ENCODE measurements around the gene UBE2Z. TPM values are rescaled to one million over a fixed set of nuclear protein-coding genes. Genes with fewer than 3 reads are reported as not detected.

UBE2Z gene
- total and polyA plus RNA-seq, 5 donors from 2014 or later = 59.2 to 98.3 (median 70.5) TPM

DNA sequence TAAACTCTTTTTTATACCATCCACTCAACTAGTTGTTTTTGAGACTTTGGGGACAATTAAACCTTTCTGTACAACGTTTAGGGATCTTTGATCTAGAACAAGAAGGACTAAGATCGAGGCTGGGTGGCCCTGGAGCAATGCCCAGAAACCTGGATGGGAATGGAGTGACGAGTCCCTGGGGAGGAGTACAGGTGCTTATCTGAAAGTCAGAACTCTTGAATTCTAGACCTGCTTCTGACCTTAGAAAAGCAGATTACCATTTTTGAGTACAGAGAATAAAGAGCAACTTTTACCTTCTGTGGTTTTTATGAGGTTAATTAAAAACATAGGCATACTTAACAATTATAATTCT lies 17.8 kb downstream of the UBE2Z start:
- ATAC-seq (ENCODE audit: low read depth in 2 of 2) (no peak), DNase-seq (no peak)
- H3K4me1 ChIP-seq (ENCODE audit: control insufficient read depth, insufficient read depth, low read length, poor library complexity, severe bottlenecking) = no peaks in the 10 kb centered on the region
- H3K27ac Mint-ChIP-seq = peak overlapping the region in 1 of 3 donors; percentile 63
- peaks cover 90% of the 10 kb centered on the region for H3K36me3 ChIP-seq (ENCODE audit: control insufficient read depth, insufficient read depth, low read length)
- no peak overlapping the region for H3K4me3 ChIP-seq (ENCODE audit: low read depth, low read length)
- H3K36me3 Mint-ChIP-seq = peaks cover 38% of the 10 kb centered on the region
- no peaks in the 10 kb centered on the region for H3K9me3 ChIP-seq (ENCODE audit: control insufficient read depth in 2 of 2, low read length in 2 of 2)
- no peaks in the 10 kb centered on the region for H3K27me3 ChIP-seq (ENCODE audit: control insufficient read depth, insufficient read depth, low read length)
- H3K4me1 Mint-ChIP-seq = peaks cover 0 to 12% (median 6%) of the 10 kb centered on the region in 4 donors
- no peak overlapping the region for H3K4me3 Mint-ChIP-seq
- H3K9me3 Mint-ChIP-seq = no peaks in the 10 kb centered on the region
- H3K27ac ChIP-seq (ENCODE audit: insufficient read depth, low read length, poor library complexity, severe bottlenecking) = no peak overlapping the region
- H3K27me3 Mint-ChIP-seq = no peaks in the 10 kb centered on the region

DNA sequence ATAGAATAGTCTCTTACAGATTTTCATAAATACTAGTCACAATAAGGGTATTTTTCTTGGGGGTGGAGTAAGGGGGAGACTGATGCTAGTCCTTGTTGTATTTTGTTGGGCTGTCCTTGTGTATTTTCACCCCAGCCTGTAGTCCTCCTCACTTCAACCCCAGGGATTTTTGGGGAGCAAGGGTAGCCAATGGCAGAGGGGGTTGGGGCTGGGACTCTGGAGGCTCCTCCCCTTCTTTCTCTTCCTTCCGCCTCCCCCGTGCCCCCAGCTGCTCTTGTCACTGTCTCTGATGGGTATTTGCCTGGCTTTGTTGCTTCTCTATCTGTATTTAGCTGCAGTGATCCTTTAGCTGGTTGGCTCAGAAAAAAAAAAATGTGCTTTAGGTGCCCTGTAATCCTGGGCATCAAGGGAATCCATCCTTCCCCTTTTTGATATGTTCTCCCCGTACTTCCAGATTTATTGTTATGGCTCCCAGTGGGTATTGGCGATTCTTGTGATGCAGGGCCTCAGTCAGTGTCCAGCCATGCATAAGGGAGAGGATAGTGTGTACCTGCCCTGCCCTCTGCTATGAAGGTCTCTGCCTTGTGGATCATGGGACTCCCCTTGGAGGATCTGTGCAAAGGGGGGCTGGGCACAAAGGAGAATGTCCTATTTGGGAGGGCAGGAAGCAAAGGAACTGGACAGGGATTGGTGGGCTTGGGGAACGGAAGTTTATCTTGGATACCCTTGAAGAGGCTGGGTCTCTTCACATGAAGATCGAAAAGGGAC lies 20.0 kb downstream of the UBE2Z start:
- Histone ChIP-seq H3K27ac (ENCODE audit: insufficient read depth, low read length, poor library complexity, severe bottlenecking) (peak overlapping the region; percentile 9), H3K36me3 (ENCODE audit: control insufficient read depth, insufficient read depth, low read length) (peaks cover 90% of the 10 kb centered on the region), H3K27me3 (ENCODE audit: control insufficient read depth, insufficient read depth, low read length) (no peaks in the 10 kb centered on the region), H3K9me3 (ENCODE audit: control insufficient read depth in 2 of 2, low read length in 2 of 2) (no peaks in the 10 kb centered on the region), H3K4me1 (ENCODE audit: control insufficient read depth, insufficient read depth, low read length, poor library complexity, severe bottlenecking) (no peaks in the 10 kb centered on the region), H3K4me3 (ENCODE audit: low read depth, low read length) (no peak overlapping the region)
- no peaks in the 10 kb centered on the region for H3K9me3 Mint-ChIP-seq
- ATAC-seq (ENCODE audit: low read depth in 2 of 2) (no peak), DNase-seq (no peak)
- H3K27me3 Mint-ChIP-seq = no peaks in the 10 kb centered on the region
- H3K4me3 Mint-ChIP-seq = no peak overlapping the region
- H3K4me1 Mint-ChIP-seq = peaks cover 4 to 10% (median 6%) of the 10 kb centered on the region in 4 donors
- H3K27ac Mint-ChIP-seq = peak overlapping the region; percentile 47 to 87 (median 75)
- peaks cover 37% of the 10 kb centered on the region for H3K36me3 Mint-ChIP-seq

DNA sequence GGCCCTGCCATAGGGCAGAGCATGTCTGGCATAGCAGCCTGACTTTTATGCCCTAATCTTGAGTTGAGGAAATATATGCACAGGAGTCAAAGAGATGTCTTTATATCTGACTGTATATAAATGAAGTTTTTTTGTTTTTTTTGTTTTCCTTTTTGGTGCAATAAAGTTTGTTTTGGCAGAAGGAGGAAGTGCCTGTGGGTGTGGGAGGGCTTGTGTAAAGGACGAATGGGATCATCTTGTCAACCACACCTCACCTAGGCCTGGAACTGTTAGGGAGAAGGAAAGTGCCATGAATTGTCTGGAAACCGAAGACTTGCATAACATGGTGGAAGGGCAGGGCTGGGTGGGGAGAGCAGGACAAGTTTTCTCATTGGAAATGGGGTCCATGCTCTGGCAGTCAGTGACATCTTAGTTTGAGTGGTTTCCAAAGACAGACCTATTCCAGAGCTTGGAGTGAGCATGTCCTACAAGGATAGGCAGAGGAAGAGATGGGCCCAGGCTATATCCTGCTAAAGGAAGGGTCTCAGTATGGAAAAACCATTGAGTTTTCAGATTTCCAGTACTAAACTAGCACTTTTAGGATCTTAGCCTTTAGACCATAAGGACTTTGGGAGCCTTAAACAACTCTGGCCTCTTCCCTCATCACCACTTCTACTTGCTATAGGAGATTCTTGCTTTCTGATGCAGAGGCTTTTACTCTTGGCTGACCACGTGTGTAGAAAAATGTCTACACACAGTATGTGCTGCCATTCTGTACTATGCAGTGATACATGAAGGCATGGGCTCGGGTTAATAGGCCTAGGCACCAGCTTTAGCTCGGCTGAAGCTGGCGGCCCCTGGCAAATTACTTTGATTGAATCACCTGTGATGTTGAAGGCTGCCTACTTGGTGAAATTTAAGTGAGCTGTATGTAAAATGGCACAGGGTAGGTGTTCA lies 20.9 kb downstream of the UBE2Z start:
- no peaks in the 10 kb centered on the region for H3K9me3 ChIP-seq (ENCODE audit: control insufficient read depth in 2 of 2, low read length in 2 of 2)
- ATAC-seq (ENCODE audit: low read depth in 2 of 2) (no peak), DNase-seq (no peak)
- H3K4me1 ChIP-seq (ENCODE audit: control insufficient read depth, insufficient read depth, low read length, poor library complexity, severe bottlenecking) = no peaks in the 10 kb centered on the region
- H3K4me3 ChIP-seq (ENCODE audit: low read depth, low read length) = no peak overlapping the region
- H3K27ac ChIP-seq (ENCODE audit: insufficient read depth, low read length, poor library complexity, severe bottlenecking) = peak overlapping the region; percentile 9
- peaks cover 4 to 10% (median 6%) of the 10 kb centered on the region in 4 donors for H3K4me1 Mint-ChIP-seq
- peaks cover 90% of the 10 kb centered on the region for H3K36me3 ChIP-seq (ENCODE audit: control insufficient read depth, insufficient read depth, low read length)
- H3K4me3 Mint-ChIP-seq = no peak overlapping the region
- H3K36me3 Mint-ChIP-seq = peaks cover 37% of the 10 kb centered on the region
- no peaks in the 10 kb centered on the region for H3K9me3 Mint-ChIP-seq
- peak overlapping the region; percentile 24 to 75 (median 47) for H3K27ac Mint-ChIP-seq
- no peaks in the 10 kb centered on the region for H3K27me3 Mint-ChIP-seq
- no peaks in the 10 kb centered on the region for H3K27me3 ChIP-seq (ENCODE audit: control insufficient read depth, insufficient read depth, low read length)

- no peaks in the 10 kb centered on the region for H3K4me1 ChIP-seq (ENCODE audit: control insufficient read depth, insufficient read depth, low read length, poor library complexity, severe bottlenecking)
- H3K4me3 ChIP-seq (ENCODE audit: low read depth, low read length) = no peak overlapping the region
- no peak overlapping the region for H3K4me3 Mint-ChIP-seq
- H3K36me3 Mint-ChIP-seq = peaks cover 37% of the 10 kb centered on the region
- no peak for ATAC-seq (ENCODE audit: low read depth in 2 of 2)
- H3K4me1 Mint-ChIP-seq = peaks cover 4 to 10% (median 6%) of the 10 kb centered on the region in 4 donors
- peak overlapping the region in 1 of 3 donors; percentile 12 for H3K27ac Mint-ChIP-seq
- peaks cover 88% of the 10 kb centered on the region for H3K36me3 ChIP-seq (ENCODE audit: control insufficient read depth, insufficient read depth, low read length)
- no peak overlapping the region for H3K27ac ChIP-seq (ENCODE audit: insufficient read depth, low read length, poor library complexity, severe bottlenecking)
- H3K27me3 ChIP-seq (ENCODE audit: control insufficient read depth, insufficient read depth, low read length) = no peaks in the 10 kb centered on the region
- H3K27me3 Mint-ChIP-seq = no peaks in the 10 kb centered on the region
- H3K9me3 Mint-ChIP-seq = no peaks in the 10 kb centered on the region
- DNase-seq = no peak
- no peaks in the 10 kb centered on the region for H3K9me3 ChIP-seq (ENCODE audit: control insufficient read depth in 2 of 2, low read length in 2 of 2)
Measured at GRCh38 chr17:48929812-48930165, 21.6 kb downstream of the UBE2Z start.

GRCh38 chr17:48930435-48930873 lies 22.2 kb downstream of the UBE2Z start:
- Histone ChIP-seq H3K9me3 (ENCODE audit: control insufficient read depth in 2 of 2, low read length in 2 of 2) (no peaks in the 10 kb centered on the region), H3K27me3 (ENCODE audit: control insufficient read depth, insufficient read depth, low read length) (no peaks in the 10 kb centered on the region), H3K4me3 (ENCODE audit: low read depth, low read length) (no peak overlapping the region), H3K36me3 (ENCODE audit: control insufficient read depth, insufficient read depth, low read length) (peaks cover 83% of the 10 kb centered on the region), H3K27ac (ENCODE audit: insufficient read depth, low read length, poor library complexity, severe bottlenecking) (no peak overlapping the region), H3K4me1 (ENCODE audit: control insufficient read depth, insufficient read depth, low read length, poor library complexity, severe bottlenecking) (no peaks in the 10 kb centered on the region)
- Mint-ChIP-seq H3K9me3 (no peaks in the 10 kb centered on the region), H3K27me3 (no peaks in the 10 kb centered on the region), H3K36me3 (peaks cover 33% of the 10 kb centered on the region), H3K4me3 (no peak overlapping the region), H3K4me1 (peaks cover 4 to 10% (median 6%) of the 10 kb centered on the region in 4 donors), H3K27ac (peak overlapping the region in 1 of 3 donors; percentile 12)
- no peak for ATAC-seq (ENCODE audit: low read depth in 2 of 2)
- no peak for DNase-seq

DNA sequence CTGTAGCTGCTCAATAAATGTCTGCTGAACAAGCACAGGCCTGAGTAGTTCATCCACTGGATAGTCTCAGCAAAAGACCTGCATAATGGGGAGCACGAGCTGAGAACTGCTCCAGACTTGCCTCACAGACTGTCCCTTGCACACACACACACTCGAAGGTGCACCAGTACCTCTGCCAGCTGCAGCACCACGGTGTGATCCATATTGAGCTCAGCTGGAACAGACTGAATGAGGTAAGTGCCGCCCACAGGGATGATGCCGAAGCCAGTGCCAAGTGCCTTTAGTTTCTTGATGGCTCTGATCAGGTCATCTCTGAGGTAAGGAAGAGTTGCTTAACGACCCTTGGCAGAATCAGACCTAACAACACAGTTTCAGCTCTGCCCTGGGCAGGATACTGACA lies 24.8 kb downstream of the UBE2Z start:
- H3K4me3 Mint-ChIP-seq = no peak overlapping the region
- H3K9me3 ChIP-seq (ENCODE audit: control insufficient read depth in 2 of 2, low read length in 2 of 2) = no peaks in the 10 kb centered on the region
- H3K36me3 ChIP-seq (ENCODE audit: control insufficient read depth, insufficient read depth, low read length) = peaks cover 83% of the 10 kb centered on the region
- H3K4me1 ChIP-seq (ENCODE audit: control insufficient read depth, insufficient read depth, low read length, poor library complexity, severe bottlenecking) = no peaks in the 10 kb centered on the region
- no peaks in the 10 kb centered on the region for H3K27me3 Mint-ChIP-seq
- no peaks in the 10 kb centered on the region for H3K27me3 ChIP-seq (ENCODE audit: control insufficient read depth, insufficient read depth, low read length)
- H3K27ac Mint-ChIP-seq = no peak overlapping the region
- no peak for DNase-seq
- H3K4me3 ChIP-seq (ENCODE audit: low read depth, low read length) = no peak overlapping the region
- H3K27ac ChIP-seq (ENCODE audit: insufficient read depth, low read length, poor library complexity, severe bottlenecking) = peak overlapping the region; percentile 9
- no peaks in the 10 kb centered on the region for H3K9me3 Mint-ChIP-seq
- ATAC-seq (ENCODE audit: low read depth in 2 of 2) = no peak
- peaks cover 0 to 4% (median 4%) of the 10 kb centered on the region in 4 donors for H3K4me1 Mint-ChIP-seq
- peaks cover 29% of the 10 kb centered on the region for H3K36me3 Mint-ChIP-seq

GRCh38 chr17:48944515-48945260 lies 36.5 kb downstream of the UBE2Z start, which contains the start of gene SNF8:
Gene SNF8 (minus strand): TSS chr17:48944842. CDS start chr17:48944734, 108 bp downstream.
- no peaks in the 10 kb centered on the region for H3K27me3 ChIP-seq (ENCODE audit: control insufficient read depth, insufficient read depth, low read length)
- H3K4me3 ChIP-seq (ENCODE audit: low read depth, low read length) = peak within 1 kb of the TSS; percentile 97
- no peaks in the 10 kb centered on the region for H3K9me3 ChIP-seq (ENCODE audit: control insufficient read depth in 2 of 2, low read length in 2 of 2)
- ATAC-seq (ENCODE audit: low read depth in 2 of 2) = peak; percentile 95 to 97
- peaks cover 6% of the 10 kb centered on the region for H3K36me3 Mint-ChIP-seq
- H3K27me3 Mint-ChIP-seq = peaks cover 7% of the 10 kb centered on the region
- H3K4me1 Mint-ChIP-seq = peaks cover 0 to 27% (median 12%) of the 10 kb centered on the region in 4 donors
- H3K4me1 ChIP-seq (ENCODE audit: control insufficient read depth, insufficient read depth, low read length, poor library complexity, severe bottlenecking) = peaks cover 23% of the 10 kb centered on the region
- H3K27ac ChIP-seq (ENCODE audit: insufficient read depth, low read length, poor library complexity, severe bottlenecking) = peak within 1 kb of the TSS; percentile 85
- peaks cover 0 to 2% (median 0%) of the 10 kb centered on the region in 7 donors for H3K9me3 Mint-ChIP-seq
- H3K27ac Mint-ChIP-seq = peak within 1 kb of the TSS; percentile 89 to 98 (median 96)
- H3K36me3 ChIP-seq (ENCODE audit: control insufficient read depth, insufficient read depth, low read length) = peaks cover 14% of the 10 kb centered on the region
- H3K4me3 Mint-ChIP-seq = peak within 1 kb of the TSS; percentile 96 to 99 (median 97)
- DNase-seq = peak; percentile 86 to 94 (median 91)

Measured in CD4-positive, CD25-positive, alpha-beta regulatory T cell (primary cell).